SU-DHL-6 (cell line): ENCODE data around the gene SLC7A6.

Experiments used
- CTCF ChIP-seq: fragments of 200-600 bp; sonication (generic); IDR thresholded peaks from one replicate; pipeline ENCODE4 v1.5.1; 2017; ENCODE audit warnings: antibody characterized with exemption, mild to moderate bottlenecking, low read length, moderate library complexity; ENCODE audit not compliant: insufficient read depth, poor library complexity, severe bottlenecking
- EZH2phosphoT487 ChIP-seq: fragments of 200-600 bp; sonication (generic), shearing (Covaris generic); conservative IDR thresholded peaks from 2 replicates; pipeline ENCODE4 v1.6.1; 2018; ENCODE audit warnings: mild to moderate bottlenecking, antibody characterized with exemption, low read length, moderate library complexity, mixed read lengths

DNA sequence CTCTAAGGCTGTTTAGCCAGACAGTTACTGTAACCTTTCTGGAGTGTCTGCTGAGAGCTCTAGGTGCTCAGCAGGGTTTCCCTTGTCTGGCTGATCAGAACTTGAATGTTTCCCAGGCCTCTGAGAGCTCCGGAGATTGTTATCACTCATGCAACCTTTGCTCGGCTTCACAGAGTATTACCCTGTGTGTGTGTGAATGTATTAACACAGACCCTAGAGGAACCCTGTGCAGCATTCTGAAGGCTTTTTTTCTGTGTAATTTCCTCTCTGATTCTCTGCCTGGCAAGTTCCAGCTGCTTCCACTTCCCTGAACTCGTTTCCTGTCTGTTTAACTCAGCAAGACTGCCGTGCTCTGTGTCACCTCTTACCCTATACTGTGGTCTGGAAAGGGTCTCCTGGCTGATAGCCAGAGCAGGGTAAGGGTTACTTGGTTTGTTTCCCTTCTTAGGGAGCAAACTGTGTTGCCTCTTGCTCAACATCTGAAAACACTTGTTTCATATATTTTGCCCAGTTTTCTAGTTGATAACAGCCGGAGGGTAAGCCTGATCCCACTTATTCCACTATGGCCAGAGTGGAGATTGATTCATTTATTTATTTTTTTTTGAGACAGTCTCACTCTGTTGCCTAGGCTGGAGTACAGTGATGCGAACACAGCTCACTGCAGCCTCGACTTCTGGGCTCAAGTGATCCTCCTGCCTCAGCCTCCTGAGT lies 68.2 kb downstream of the SLC7A6 start:
- TF ChIP-seq CTCF (no peak), EZH2phosphoT487 (no peak)
